Measurements from ENCODE around the gene AP3B1.

The AP3B1 gene

GRCh38 chr5:78109891-78110324 is 184.6 kb downstream of the AP3B1 start:
- no peak for DNase-seq (ENCODE audit: low read depth)
- no peak overlapping the region for H3K4me3 ChIP-seq (ENCODE audit: low read length)
- TF ChIP-seq CTCF (conservative IDR thresholded peaks at IDR 0.05; ENCODE audit: low read length) = no peak

DNA sequence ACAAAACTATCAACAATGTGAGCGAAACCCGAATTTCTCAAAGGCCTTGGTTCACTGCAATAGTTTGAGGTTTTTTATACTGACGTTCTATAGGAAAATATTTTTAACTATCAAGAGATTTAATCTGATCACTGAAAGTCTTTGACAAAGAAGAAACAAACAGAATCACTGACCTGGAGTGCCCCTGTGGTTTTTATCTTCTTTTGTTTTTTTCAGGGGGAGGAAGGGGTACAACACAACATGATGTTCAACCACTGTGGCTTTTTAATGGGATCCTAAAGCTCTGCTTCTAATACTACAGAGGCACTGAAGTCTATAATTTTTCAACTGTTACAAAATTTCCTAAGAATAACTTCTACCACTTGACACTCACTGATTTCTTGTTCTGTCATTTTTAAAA is 185.9 kb downstream of the AP3B1 start:
- H3K4me3 ChIP-seq (ENCODE audit: low read length) = no peak overlapping the region
- TF ChIP-seq CTCF (conservative IDR thresholded peaks at IDR 0.05; ENCODE audit: low read length) = no peak
- DNase-seq (ENCODE audit: low read depth) = no peak

DNA sequence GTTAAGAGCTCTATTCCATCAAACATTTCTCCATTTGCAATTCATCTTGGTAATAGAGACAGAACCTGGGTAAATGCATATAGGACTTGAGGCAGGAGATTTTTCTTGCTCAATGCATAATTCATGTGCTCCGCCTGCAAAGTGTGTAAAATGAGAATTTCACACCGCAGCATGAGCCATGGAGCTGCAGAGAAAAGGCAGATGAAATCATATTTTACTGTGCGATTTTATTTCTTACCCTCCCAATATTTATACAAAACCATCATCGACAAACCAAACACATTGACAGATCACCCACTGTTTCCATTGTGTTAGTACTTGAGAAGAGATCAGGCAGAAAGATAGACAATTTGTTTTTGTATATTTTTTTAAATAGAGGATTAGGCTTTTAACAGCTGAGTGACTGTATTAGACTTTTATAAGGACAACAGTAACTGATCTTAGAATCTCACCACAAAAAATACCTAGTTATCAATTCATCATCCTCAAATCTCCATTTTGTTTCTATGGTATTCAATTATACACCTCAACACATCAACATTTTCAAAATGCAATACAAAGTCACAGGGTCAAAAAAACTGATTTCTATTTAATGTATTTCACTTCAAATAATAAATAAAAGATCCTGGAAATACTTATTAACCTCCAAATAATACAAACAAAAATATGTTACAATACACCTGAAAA is 191.1 kb downstream of the AP3B1 start:
- no peak overlapping the region for H3K4me3 ChIP-seq (ENCODE audit: low read length)
- TF ChIP-seq CTCF (conservative IDR thresholded peaks at IDR 0.05; ENCODE audit: low read length) = no peak
- no peak for DNase-seq (ENCODE audit: low read depth)

GRCh38 chr5:78102500-78102899 is 192.0 kb downstream of the AP3B1 start:
- no peak overlapping the region for H3K4me3 ChIP-seq (ENCODE audit: low read length)
- DNase-seq (ENCODE audit: low read depth) = no peak
- TF ChIP-seq CTCF (conservative IDR thresholded peaks at IDR 0.05; ENCODE audit: low read length) = no peak

- no peak for TF ChIP-seq CTCF (conservative IDR thresholded peaks at IDR 0.05; ENCODE audit: low read length)
- DNase-seq (ENCODE audit: low read depth) = no peak
- H3K4me3 ChIP-seq (ENCODE audit: low read length) = no peak overlapping the region
These were observed 199.4 kb downstream of the AP3B1 start for GRCh38 chr5:78095125-78095524.

DNA sequence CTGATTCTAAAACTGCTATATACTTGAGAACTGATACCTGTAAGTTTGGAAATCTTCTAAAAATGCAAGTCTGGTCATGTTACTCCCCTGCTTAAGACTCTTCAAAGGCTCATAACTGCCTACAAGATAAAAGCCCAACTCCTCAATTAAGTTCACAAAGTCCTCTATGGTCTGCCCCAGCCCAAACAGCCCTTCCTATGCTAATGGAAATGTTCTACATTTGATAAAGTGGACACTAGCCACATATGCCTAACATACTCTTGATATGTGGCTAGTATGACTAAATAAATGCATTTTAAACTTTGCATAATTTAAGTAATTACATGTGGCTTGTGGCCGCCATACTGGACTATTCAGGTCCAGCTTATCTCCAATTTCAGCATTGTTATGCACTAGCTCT is 204.5 kb downstream of the AP3B1 start:
- H3K4me3 ChIP-seq (ENCODE audit: low read length) = no peak overlapping the region
- DNase-seq (ENCODE audit: low read depth) = no peak
- TF ChIP-seq CTCF (conservative IDR thresholded peaks at IDR 0.05; ENCODE audit: low read length) = no peak

- TF ChIP-seq CTCF (conservative IDR thresholded peaks at IDR 0.05; ENCODE audit: low read length) = no peak
- H3K4me3 ChIP-seq (ENCODE audit: low read length) = no peak overlapping the region
- DNase-seq (ENCODE audit: low read depth) = no peak
These were observed 215.6 kb downstream of the AP3B1 start for GRCh38 chr5:78078858-78079257.
